Endometrial microvascular endothelial cells (primary cell): Measurements from ENCODE around the gene BEND6. TPM values are rescaled to one million over a fixed set of nuclear protein-coding genes. Genes with fewer than 3 reads are reported as not detected.

ENCODE experiments used
- in situ Hi-C: cut with HindIII; loops from 2 replicates; pipeline ENCODE4 v1.10.0; 2017; ENCODE audit warnings: low sequenced_read_pairs, low pct_unique_long_range_greater_than_20kb; ENCODE audit errors: inconsistent ontology term
- total RNA-seq: library from RNA; depleted of rRNA; stranded (reverse); fragments of >200 nt; gene quantifications from one replicate; pipeline ENCODE4 v1.2.3, GENCODE V29; 2015; ENCODE audit errors: inconsistent ontology term

The BEND6 gene
- total RNA-seq, 1 donor from 2014 or later = 0.65 TPM

DNA sequence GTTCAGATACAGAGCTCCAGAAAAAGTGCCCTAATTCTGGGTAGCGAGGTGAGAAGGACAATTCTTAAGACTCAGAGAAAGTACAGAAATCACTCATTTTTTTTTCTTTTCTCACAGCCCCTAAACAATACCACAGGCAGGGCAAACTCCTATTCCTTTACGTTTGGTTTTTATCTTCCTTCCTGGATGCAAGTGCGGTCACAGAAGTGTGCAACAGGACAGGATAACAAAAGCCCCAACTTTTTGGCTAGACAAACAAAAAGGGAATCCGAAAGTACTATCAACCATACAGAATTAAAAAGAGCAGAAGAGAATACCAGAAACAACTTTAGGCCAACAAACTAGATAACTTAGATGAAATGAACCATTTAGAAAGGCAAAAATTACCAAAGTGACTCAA lies 18.4 kb upstream of the BEND6 start:
- in situ Hi-C loops = no loop called here

DNA sequence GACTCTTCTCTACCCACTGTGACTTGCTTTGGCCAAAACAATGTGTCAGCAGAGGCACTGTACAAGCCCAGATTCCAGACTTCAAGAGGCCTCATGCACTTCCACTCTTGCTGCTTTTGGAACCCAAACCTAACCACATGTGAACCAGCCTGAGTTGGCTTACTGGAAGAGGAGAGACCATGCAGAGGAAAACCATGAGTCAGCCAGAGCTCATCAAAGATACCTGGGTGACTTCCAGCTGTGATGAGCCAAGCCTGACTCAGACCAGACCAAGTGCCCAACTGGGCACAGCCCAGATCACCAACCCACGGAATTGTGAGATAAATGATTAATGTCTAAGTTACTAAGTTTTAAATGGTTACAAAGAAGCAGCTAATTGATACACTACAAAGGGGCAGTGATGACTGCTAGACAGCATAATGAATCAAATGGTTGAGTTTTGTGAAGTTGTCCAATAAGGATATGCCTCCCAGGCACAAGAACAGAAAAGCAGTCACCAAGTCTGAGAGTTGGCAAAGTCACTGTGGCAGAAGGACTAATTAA lies 16.2 kb upstream of the BEND6 start:
- in situ Hi-C loops = no loop called here

DNA sequence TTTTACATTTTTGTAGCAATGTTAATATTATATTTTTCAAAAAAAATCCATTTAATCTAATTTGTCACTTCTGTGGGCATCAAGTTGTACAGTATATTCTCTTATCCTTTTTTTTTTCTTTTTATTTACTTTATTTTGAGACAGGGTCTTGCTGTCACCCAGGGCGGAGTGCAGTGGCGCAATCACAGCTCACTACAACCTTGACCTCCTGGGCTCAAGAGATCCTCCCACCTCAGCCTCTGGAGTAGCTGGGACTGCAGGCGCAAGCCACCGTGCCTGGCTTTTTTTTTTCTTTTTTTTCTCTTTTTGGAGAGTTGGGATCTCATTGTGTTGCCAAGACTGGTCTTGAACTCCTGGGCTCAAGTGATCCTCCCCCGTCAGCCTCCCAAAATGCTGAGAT lies 14.4 kb upstream of the BEND6 start:
- in situ Hi-C loops = no loop called here

DNA sequence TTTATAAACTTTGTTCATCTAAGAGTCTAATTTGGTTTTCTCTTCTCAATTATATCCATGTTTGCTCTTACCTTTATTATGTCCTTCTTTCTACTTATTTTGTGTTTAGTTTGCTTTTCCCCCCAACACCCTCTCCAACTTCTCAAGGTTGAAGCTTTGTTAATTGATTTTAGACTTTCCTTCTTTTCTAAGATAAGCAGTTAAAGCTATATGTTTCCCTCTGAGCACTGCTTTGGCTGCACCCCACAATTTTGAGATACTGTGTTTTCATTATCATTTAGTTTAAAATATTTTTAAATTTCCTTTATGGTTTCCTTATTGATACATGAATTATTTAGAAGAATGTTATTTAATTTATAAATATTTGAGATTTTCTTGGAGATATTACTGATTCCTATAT lies 13.9 kb upstream of the BEND6 start:
- in situ Hi-C loops = no loop called here

DNA sequence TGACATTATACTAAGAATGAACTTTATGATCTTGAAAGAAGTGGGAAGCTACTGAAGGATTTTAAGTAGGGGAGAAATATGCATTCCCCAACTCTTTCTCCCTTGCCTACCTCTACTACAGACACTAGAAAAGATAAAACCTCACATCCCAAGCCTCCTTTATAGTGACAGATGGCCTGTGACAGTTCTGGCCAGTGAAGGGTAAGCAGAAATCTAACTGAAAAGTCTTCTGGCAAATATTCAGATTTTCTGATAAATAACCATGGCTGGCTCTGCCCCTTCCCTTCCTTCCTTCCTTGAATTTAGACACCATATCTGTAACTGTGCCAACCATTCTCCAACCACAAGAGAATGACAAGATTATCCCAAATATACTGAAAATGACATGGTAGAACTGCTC lies 10.2 kb upstream of the BEND6 start:
- in situ Hi-C loops = no loop called here

DNA sequence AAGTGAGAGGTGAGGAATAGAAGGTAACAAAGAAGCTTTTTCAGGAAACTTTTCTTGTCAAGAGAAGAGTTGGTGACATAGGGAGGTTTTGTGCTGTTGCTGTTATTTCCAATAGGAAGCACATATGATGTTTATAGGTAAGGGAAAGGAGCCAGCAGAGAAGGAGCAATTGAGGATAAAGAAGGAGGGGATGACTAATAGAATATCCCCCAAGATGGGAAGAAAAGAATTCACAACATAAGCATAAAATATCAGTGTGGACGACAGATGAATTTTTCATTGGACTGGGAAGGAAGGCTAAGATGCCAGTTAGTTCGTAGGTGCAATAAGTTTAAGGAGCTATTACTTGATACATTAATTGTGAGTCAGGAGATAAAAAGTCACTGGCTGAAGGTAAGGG lies 8.5 kb upstream of the BEND6 start:
- in situ Hi-C loops = no loop called here

DNA sequence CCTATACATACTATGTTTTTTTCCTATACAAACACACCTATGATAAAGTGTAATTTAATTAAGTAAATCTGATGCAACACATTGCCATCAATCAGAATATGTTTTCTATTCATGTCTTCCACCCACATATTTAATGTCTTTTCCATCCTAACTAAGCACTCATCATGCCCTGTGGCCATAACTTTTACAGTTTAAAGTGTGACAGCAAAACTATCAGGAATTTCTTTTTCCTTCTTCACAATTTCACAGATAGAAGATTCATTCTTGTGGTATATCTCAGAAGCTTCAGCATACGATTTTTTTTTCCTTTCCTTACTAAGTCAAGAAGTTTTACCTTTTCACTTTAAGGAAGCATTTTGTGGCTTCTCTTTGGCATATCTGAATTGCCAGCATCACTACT lies 7.0 kb upstream of the BEND6 start:
- in situ Hi-C loops = no loop called here

DNA sequence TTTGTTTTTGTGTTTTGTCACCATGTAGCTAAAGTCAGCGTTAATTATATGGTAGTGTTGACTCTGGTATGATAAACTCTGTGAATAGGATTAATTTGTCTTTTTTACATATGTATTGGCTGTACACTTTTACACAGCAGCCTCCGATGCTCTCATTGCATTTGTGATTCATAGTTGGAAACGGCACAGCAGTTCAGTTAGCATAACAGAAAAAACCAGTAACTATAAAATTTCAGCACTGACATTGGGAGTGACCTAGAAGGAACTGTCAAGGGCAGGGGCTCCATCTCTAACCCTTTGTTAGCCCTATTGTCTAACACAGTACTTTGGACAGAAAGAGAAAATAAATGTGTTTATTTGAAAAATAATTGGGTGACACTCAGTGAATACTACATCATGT lies 5.6 kb upstream of the BEND6 start:
- in situ Hi-C loops = no loop called here

DNA sequence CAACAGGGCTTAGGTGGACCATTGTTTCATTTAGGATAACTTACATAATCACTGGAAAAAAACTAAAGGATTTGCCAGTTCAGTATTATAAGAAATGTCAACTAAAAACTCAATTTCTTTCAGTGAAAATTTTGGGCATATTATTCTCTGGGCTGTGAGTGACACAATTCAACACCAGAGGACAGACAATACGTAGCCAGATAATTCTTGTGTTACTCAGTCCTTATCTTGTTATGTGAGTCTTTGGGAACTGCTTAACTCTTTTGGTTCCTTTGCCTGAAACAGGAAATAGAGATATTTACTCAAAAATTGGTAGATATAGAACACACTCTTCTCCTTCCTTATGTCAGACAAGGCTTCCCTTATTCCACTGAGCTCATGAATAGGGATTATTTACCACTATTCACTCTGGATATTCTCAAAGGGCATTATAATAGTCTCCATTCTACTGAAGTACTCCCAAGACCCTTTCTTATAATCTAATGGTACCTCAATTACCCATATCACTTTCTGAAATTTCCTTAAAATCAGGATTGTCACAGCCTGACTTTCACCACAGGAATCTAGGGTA lies 4.9 kb upstream of the BEND6 start:
- in situ Hi-C loops = no loop called here

DNA sequence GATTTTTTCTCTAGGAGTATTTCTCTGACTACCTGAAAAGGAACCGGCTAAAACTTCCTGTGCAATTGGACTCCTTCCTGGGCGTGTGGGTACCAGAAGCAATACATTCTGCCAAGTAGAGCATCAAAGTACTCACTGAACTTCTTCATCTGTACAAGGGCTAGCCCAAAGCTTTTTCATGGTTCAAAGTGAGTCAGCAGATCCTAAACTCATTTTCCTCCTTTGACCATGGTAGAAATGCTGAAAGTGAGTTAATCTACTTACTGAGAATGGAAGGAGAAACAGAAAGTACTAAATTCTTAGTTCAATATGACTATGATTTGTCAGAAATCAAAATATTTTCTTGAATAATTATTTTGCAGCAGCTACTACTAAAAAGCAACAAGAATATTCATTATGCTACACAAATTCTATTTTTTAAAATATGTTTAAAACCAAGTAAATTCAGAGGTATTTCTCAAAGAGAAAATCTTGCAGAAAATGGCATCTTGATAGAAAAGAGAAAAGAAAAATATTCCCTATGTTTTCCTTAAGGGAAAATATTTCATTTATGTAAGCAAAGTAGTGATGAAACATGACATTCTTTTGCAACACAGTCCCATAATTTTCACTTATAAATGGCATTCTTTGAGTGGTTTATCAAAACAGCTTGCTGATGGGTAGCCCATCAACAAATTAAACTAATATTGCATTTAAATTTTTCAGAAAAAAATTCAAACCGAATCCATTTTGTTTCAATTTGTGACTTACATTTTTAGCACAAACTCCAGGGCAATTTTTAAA lies 3.7 kb upstream of the BEND6 start:
- in situ Hi-C loops = no loop called here

DNA sequence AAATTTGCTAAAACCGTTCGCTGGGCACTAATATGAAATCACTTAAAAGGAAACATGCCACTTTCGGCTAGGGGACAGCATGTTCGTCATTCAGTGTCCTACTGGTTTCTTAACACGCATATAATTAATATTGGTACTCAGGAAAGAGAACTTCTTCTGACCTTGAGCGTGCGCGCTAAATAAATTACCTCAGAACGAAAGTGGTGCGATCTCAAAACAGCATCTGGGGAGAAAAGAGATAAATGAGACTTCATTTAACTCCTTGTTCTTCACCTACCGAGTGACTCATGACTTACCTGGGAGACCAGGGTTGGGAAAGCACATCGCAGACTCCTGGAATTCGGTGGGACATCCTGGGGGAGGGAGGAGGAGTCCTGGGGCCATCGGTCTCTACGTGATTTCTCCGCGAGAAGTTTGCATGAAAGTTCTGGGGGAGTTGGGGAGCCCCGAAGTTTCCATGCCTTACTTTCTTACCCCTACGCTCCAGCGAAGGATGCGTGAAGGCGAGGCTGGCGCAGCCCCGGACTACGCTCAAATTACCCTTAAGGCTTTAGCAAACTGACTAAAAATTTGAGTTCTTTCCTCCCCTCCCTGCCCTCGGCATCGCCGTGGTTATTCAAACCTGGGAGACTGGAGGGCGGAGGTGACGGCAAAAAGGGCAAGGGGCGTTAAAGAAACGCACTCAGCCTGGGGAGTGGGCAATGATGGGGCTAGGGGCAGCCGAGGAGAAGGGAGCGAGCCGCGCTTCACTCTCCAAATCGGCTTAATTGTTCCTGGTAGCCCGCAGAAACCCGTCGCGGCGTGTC lies 1.1 kb upstream of the BEND6 start:
- in situ Hi-C loops = no loop called here

DNA sequence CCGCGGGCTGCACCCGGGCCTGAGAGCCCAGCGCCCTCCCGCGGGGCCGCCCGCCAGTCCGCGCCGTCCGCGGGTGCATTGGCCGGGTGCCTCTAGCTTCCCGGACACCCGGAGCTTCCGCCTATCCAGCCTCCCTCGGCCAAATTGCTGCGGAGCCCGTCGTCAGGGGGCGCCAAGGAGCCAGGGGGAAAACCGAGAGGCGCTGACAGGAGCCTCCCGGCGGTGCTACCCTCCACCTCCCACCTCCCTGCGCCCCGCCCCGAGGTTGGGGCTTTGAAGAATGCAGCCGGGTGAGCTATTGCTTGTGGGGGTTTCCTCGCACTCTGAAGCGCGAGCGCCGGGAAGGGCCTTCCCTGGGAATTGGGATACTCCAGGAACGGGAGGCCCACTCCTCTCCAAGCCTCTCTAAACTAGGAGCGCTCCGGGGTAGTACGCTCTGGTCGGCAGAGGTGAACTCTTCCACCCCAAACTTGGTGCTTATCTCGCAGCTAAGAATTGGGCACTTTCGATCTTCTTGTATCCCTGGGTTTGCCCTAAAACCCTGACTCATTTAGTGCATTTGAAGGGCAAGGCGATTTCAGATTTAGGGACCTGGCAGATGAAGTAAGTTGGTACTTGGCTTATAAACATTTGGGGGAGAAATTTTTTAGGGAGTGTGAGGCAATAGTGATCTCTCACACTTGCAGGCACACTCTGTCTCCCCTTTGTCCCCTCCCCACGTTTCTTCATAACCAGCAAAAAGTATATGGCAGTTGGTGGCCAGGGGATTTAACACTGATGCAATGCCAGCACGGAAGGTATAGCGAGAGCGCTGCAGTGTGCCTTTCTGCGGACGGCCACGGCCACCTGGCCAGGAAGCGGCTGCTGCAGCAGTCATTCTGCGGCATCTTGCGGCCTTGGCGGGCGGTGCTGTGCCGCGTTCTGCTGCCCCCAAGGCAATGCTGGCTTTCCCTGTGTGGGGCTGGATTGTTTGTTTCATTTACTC lies 556 bp downstream of the BEND6 start:
- in situ Hi-C loops = no loop called here

DNA sequence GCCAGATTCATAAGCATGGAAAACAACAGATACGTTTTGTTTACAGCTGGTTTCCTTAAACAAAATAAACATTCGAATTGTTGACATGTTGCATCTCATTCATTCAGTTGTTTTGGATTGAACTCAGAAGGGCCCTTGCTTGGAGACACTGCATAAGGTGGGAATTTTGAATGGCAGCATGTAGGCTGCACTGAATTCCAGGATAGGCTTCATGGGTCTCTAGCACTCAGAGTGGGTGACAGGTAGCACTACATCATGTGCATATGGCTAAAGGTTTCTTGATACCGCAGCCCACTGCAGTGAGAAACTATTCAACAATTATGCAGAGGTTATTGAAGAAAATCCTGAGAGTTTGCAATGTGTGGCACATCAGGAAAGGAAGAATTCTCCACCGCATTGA lies 1.6 kb downstream of the BEND6 start:
- in situ Hi-C loops = no loop called here

DNA sequence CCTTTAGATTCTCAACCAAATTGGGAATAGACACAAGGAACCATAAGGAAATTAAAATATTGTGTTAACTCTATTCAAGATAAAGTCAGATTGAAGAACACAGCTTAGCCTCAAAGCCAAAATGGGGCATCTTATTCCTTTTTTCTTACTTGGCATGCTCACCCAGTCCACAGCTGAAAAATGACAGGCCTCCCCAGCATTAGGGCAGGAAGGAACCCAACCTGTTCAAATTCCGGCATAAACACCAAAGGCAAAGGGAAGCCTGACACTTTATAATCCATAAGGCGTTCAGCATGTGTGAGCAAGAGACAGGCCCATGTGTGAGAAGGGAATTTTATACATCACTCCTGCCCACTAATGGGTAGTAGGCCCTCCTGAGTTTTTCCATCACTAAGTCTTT lies 2.9 kb downstream of the BEND6 start:
- in situ Hi-C loops = no loop called here

DNA sequence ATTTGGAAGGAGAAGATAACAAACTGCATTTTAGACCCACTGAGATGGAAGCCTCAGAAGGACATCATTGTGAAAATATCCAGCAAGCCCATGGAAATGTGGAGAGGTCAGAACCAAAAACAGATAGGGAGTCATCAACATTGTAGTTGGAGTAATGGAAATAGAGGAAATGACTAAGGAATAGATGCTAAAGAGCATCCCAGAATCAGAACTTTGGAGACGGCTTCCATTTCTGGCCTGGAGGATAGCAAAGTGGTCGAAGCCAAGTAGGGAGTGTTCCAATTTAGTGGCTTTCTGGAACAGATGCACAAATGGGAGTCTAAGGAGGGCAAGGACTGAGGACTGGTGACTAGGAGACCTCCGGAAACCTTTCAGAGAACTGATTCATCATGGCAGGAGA lies 3.6 kb downstream of the BEND6 start:
- in situ Hi-C loops = no loop called here

DNA sequence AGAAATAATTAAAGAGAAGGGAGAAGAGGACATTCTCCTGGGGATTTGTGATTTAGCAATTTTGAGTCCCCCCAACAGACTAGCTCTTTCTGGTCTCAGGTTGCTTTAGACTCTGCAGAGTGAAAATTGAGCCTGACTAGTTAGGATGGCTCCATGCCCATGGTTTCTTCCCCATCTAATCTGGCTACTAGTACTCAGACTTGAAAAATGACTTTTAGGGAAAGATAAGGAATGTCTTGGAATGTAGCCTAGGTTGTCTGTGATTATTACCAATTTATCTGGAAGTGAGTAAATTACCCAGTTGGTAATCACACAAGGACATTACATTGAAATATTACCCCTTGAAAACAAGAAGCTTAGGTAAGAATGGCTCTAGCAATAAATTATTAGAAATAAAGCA lies 4.2 kb downstream of the BEND6 start:
- in situ Hi-C loops = no loop called here

DNA sequence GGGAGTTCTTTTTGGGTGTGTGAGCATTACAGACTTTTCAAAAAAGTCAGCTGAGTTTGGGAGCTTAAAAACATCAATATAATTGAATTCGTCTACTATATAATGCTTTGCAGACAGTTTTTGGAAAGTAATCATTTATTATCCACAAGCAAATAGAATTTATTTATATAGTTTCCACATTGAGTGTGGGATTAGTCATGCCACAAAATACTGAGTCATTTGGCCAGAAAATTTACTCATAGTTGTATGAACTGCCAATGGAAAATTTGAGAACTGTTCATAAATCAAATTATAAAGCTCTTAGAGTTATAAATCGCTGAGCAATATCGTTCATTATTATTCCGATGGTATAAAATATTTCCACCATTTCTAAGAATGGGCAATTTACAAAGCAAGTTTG lies 5.0 kb downstream of the BEND6 start:
- in situ Hi-C loops = no loop called here

DNA sequence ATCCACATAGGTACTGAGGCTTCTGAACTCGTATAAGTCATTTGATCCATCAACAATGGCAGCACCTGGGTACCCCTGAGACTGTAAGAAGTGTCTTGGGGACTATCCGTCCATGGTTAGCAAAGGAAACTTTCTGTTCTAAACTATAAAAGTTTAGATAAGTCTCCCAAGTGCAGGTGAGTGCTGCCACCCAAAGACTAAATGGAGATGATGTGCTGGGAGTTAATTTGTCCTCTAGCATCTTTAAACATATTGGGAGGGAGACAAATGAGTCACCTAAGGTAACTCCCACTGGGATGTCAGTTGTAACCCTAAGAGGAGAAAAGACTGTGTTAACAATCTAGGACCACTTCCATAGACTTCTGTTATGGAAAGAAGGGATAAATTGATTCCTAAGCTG lies 6.2 kb downstream of the BEND6 start:
- in situ Hi-C loops = no loop called here

DNA sequence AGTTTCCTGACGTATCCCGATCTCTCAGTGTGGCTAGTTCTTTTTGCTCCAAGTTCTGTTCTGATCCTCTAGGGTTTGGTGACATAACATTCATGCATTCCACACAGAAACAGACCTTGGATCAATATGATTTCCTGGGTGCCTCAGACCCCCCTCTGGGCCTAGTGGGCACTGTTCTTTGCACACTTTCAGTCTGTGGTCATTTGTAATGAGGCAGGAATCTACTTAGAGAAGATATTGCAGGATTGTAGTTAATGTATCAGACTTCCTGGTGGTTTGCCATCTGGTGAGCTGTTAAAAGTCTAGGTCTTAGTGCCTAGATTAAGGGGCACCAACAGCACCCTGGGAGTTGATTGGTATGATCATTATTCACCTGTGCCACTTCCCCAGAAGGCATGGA lies 7.5 kb downstream of the BEND6 start:
- in situ Hi-C loops = no loop called here
